COLO829 (cell line): Measurements from ENCODE around the gene EPS8L1.

Source experiments
- DNase-seq: peaks from one replicate; pipeline ENCODE4 v3.0.0; 2012; ENCODE audit warnings: low spot score

Gene EPS8L1

GRCh38 chr19:55115446-55116065, 39.9 kb downstream of the EPS8L1 start:
- no peak for DNase-seq

- peak; percentile 70 for DNase-seq
Measured at GRCh38 chr19:55116232-55116858, 40.7 kb downstream of the EPS8L1 start.

- DNase-seq = no peak
Measured at GRCh38 chr19:55116859-55117662, 41.4 kb downstream of the EPS8L1 start, which contains the start of gene PPP1R12C. Gene PPP1R12C, minus strand, starts transcription at chr19:55117637. Its CDS starts 94 bp downstream, at chr19:55117543.

GRCh38 chr19:55117663-55118391, 42.2 kb downstream of the EPS8L1 start:
- DNase-seq = peak; percentile 97

GRCh38 chr19:55118401-55118991, 42.8 kb downstream of the EPS8L1 start:
- no peak for DNase-seq

GRCh38 chr19:55119053-55119452, 43.4 kb downstream of the EPS8L1 start:
- no peak for DNase-seq

GRCh38 chr19:55131421-55131820, 55.8 kb downstream of the EPS8L1 start:
- no peak for DNase-seq

GRCh38 chr19:55132453-55133129, 56.9 kb downstream of the EPS8L1 start:
- no peak for DNase-seq

- no peak for DNase-seq
Measured at GRCh38 chr19:55133639-55134444, 58.2 kb downstream of the EPS8L1 start.

GRCh38 chr19:55134736-55135135, 59.1 kb downstream of the EPS8L1 start:
- no peak for DNase-seq

GRCh38 chr19:55136399-55137102, 60.9 kb downstream of the EPS8L1 start:
- no peak for DNase-seq
